Liver (tissue), 9 donors: ENCODE results near the gene UGT1A5. TPM values are rescaled to one million over a fixed set of nuclear protein-coding genes. Genes with fewer than 3 reads are reported as not detected.

Source experiments
- DNase-seq: peaks from one replicate; pipeline ENCODE4 v3.0.0-alpha.2; 2017; ENCODE audit warnings: low spot score
- H3K27ac ChIP-seq, 2 donors: one replicate each; pipeline ENCODE4 v1.7.0; 2013; ENCODE audit warnings: inconsistent platforms in 2 of 2, low read length in 2 of 2, control low read depth in 1 of 2, low read depth in 1 of 2, mild to moderate bottlenecking in 1 of 2
- H3K27me3 ChIP-seq, 4 donors: one replicate each; pipeline versions ENCODE4 v1.6.1 to v1.7.0; 2013; ENCODE audit warnings: low read length in 3 of 4, inconsistent platforms in 1 of 4, mild to moderate bottlenecking in 1 of 4, moderate library complexity in 1 of 4; ENCODE audit not compliant: control insufficient read depth in 4 of 4, insufficient read depth in 4 of 4
- H3K36me3 ChIP-seq, 4 donors: one replicate each; pipeline versions ENCODE4 v1.6.1 to v1.7.0; 2013; ENCODE audit warnings: low read length in 3 of 4, mild to moderate bottlenecking in 3 of 4, low read depth in 1 of 4, moderate library complexity in 1 of 4; ENCODE audit not compliant: control insufficient read depth in 4 of 4, insufficient read depth in 3 of 4
- H3K4me1 ChIP-seq, 4 donors: one replicate each; pipeline versions ENCODE4 v1.6.1 to v1.7.0; 2013; ENCODE audit warnings: low read length in 3 of 4, mild to moderate bottlenecking in 3 of 4, moderate library complexity in 1 of 4; ENCODE audit not compliant: control insufficient read depth in 4 of 4, insufficient read depth in 4 of 4
- H3K4me3 ChIP-seq, 3 donors: one replicate each; pipeline versions ENCODE4 v1.6.1 to v1.7.0; 2013; ENCODE audit warnings: low read length in 3 of 3, control low read depth in 1 of 3, low read depth in 1 of 3, mild to moderate bottlenecking in 1 of 3
- H3K9ac ChIP-seq, 2 donors: one replicate each; pipeline ENCODE4 v1.7.0; 2013; ENCODE audit warnings: low read length in 2 of 2, mild to moderate bottlenecking in 2 of 2, moderate library complexity in 2 of 2, control low read depth in 1 of 2, low read depth in 1 of 2
- H3K9me3 ChIP-seq, 4 donors: one replicate each; pipeline versions ENCODE4 v1.6.1 to v1.7.0; 2013; ENCODE audit warnings: low read length in 3 of 4; ENCODE audit not compliant: control insufficient read depth in 4 of 4
- ATF3 ChIP-seq: IDR thresholded peaks from 2 replicates; pipeline ENCODE4 v1.6.1; 2016; ENCODE audit warnings: antibody characterized with exemption
- CTCF ChIP-seq: fragments of 150-350 bp; IDR thresholded peaks from 2 replicates; pipeline ENCODE4 v1.5.1; 2017; ENCODE audit warnings: improper control_type of control experiment, low read depth, low read length; ENCODE audit not compliant: missing input control
- EGR1 ChIP-seq, 2 donors: IDR thresholded peaks; 2 replicates each; pipeline ENCODE4 v1.6.1; 2016 to 2018; ENCODE audit warnings: antibody characterized with exemption in 2 of 2, low read depth in 2 of 2
- FOXA1 ChIP-seq: IDR thresholded peaks from 2 replicates; pipeline ENCODE4 v1.6.1; 2016; ENCODE audit warnings: antibody characterized with exemption
- FOXA2 ChIP-seq: IDR thresholded peaks from 2 replicates; pipeline ENCODE4 v1.6.1; 2016; ENCODE audit warnings: antibody characterized with exemption
- GABPA ChIP-seq, 2 donors: IDR thresholded peaks in 1 of 2; conservative IDR thresholded peaks in 1 of 2; 2 replicates each; pipeline ENCODE4 v1.6.1; 2016; ENCODE audit warnings: antibody characterized with exemption in 2 of 2, mild to moderate bottlenecking in 1 of 2, moderate library complexity in 1 of 2
- HNF4A ChIP-seq, 2 donors: conservative IDR thresholded peaks; 2 replicates each; pipeline ENCODE4 v1.6.1; 2016; ENCODE audit warnings: antibody characterized with exemption in 2 of 2, mild to moderate bottlenecking in 2 of 2
- HNF4G ChIP-seq: IDR thresholded peaks from 2 replicates; pipeline ENCODE4 v1.6.1; 2016; ENCODE audit warnings: antibody characterized with exemption
- JUND ChIP-seq, 2 donors: IDR thresholded peaks; 2 replicates each; pipeline ENCODE4 v1.6.1; 2016; ENCODE audit warnings: antibody characterized with exemption in 2 of 2
- MAX ChIP-seq: IDR thresholded peaks from 2 replicates; pipeline ENCODE4 v1.6.1; 2016; ENCODE audit warnings: antibody characterized with exemption
- NR2F2 ChIP-seq: IDR thresholded peaks from 2 replicates; pipeline ENCODE4 v1.6.1; 2016; ENCODE audit warnings: antibody characterized with exemption
- RAD21 ChIP-seq, 2 donors: IDR thresholded peaks; 2 replicates each; pipeline ENCODE4 v1.6.1; 2016; ENCODE audit warnings: antibody characterized with exemption in 2 of 2, mild to moderate bottlenecking in 2 of 2
- REST ChIP-seq: IDR thresholded peaks from 2 replicates; pipeline ENCODE4 v1.6.1; 2016; ENCODE audit warnings: antibody characterized with exemption, mild to moderate bottlenecking
- RXRA ChIP-seq, 2 donors: IDR thresholded peaks; 2 replicates each; pipeline ENCODE4 v1.6.1; 2017 to 2018; ENCODE audit warnings: antibody characterized with exemption in 2 of 2, mild to moderate bottlenecking in 1 of 2
- SP1 ChIP-seq: IDR thresholded peaks from 2 replicates; pipeline ENCODE4 v1.6.1; 2018; ENCODE audit warnings: antibody characterized with exemption, mild to moderate bottlenecking
- TAF1 ChIP-seq: conservative IDR thresholded peaks from 2 replicates; pipeline ENCODE4 v1.6.1; 2016; ENCODE audit warnings: antibody characterized with exemption, mild to moderate bottlenecking
- YY1 ChIP-seq: IDR thresholded peaks from 2 replicates; pipeline ENCODE4 v1.6.1; 2016; ENCODE audit warnings: antibody characterized with exemption, mild to moderate bottlenecking
- ZBTB33 ChIP-seq: IDR thresholded peaks from 2 replicates; pipeline ENCODE4 v1.6.1; 2016; ENCODE audit warnings: antibody characterized with exemption
- WGBS: extraction: QIAGEN DNeasy Blood & Tissue Kit; methylation state at CpG from one replicate; pipeline ENCODE4 v1.1.7; 2013; 5-methylcytosine and 5-hydroxymethylcytosine counted together
- polyA plus RNA-seq, 2 donors: library from polyadenylated mRNA; stranded (reverse) in 1 of 2; unstranded in 1 of 2; fragments of 200-250 nt in 1 of 2; fragments of >200 nt in 1 of 2; fragmentation: Nextera tagmentation in 1 of 2; extraction: Ambion mirVana in 1 of 2; gene quantifications; one replicate each; pipeline versions ENCODE4 v1.2.1 to v1.2.3, GENCODE V29; 2013 to 2015
- total RNA-seq, 2 donors: library from RNA; depleted of rRNA; stranded (reverse); fragments of >200 nt; gene quantifications; one replicate each; pipeline ENCODE4 v1.2.3, GENCODE V29; 2014
- donor health status: healthy.
- donor health status: healthy.
- donor health status: healthy.
- donor health status: healthy.
- donor health status: healthy.

Gene UGT1A5
- total and polyA plus RNA-seq, 4 donors = 0.14 to 1.8 (median 1.6) TPM; not detected in 1

- WGBS = 91% methylated on average over 18 of the region's 18 CpGs
- DNase-seq = no peak
- no peak for TF ChIP-seq HNF4G
- no peak for TF ChIP-seq NR2F2
- no peak for TF ChIP-seq RXRA (IDR thresholded peaks at IDR 0.05)
- TF ChIP-seq JUND (IDR thresholded peaks at IDR 0.05) = no peak
- no peak for TF ChIP-seq MAX
- TF ChIP-seq EGR1 (IDR thresholded peaks at IDR 0.05; ENCODE audit: low read depth in 2 of 2) = no peak
- no peak for TF ChIP-seq SP1
- TF ChIP-seq CTCF = no peak
- TF ChIP-seq YY1 = no peak
- TF ChIP-seq RAD21 (IDR thresholded peaks at IDR 0.05) = no peak
- no peak for TF ChIP-seq ZBTB33
- no peak for TF ChIP-seq FOXA1
- TF ChIP-seq FOXA2 = no peak
- no peak for TF ChIP-seq ATF3
- no peak for TF ChIP-seq REST
- TF ChIP-seq HNF4A (conservative IDR thresholded peaks at IDR 0.05) = no peak
- TF ChIP-seq TAF1 = no peak
- TF ChIP-seq GABPA (IDR thresholded peaks at IDR 0.05 in 1 of 2, conservative IDR thresholded peaks at IDR 0.05 in 1 of 2) = no peak
These were observed 107.4 kb downstream of the UGT1A5 start for GRCh38 chr2:233819884-233820773.

More at GRCh38 chr2:233819884-233820773, 107.4 kb downstream of the UGT1A5 start:
- Histone ChIP-seq H3K27me3 (no peaks in the 10 kb centered on the region), H3K9ac (no peak overlapping the region), H3K27ac (no peak overlapping the region), H3K4me1 (peaks cover 6 to 38% (median 24%) of the 10 kb centered on the region in 4 donors), H3K36me3 (no peaks in the 10 kb centered on the region), H3K4me3 (no peak overlapping the region), H3K9me3 (no peaks in the 10 kb centered on the region)
